Nucleus accumbens (tissue), 56 donors: ENCODE data around the gene TGM3.

ENCODE experiments used
- DNase-seq, 56 donors: peaks; one replicate each; lab custom pipeline; 2025; lab: John Stamatoyannopoulos, UW

The TGM3 gene

GRCh38 chr20:2283706-2284423 lies 11.9 kb upstream of the TGM3 start:
- DNase-seq = no peak

GRCh38 chr20:2285193-2285592 lies 10.6 kb upstream of the TGM3 start:
- no peak for DNase-seq

GRCh38 chr20:2285613-2286012 lies 10.2 kb upstream of the TGM3 start:
- DNase-seq = no peak

GRCh38 chr20:2287504-2287903 lies 8.3 kb upstream of the TGM3 start:
- DNase-seq = no peak

GRCh38 chr20:2289475-2289874 lies 6.3 kb upstream of the TGM3 start:
- no peak for DNase-seq

- DNase-seq = no peak
Observed at GRCh38 chr20:2290486-2290885, 5.3 kb upstream of the TGM3 start.

- no peak for DNase-seq
Observed at GRCh38 chr20:2292416-2293110, 3.2 kb upstream of the TGM3 start.

- DNase-seq = no peak
Observed at GRCh38 chr20:2293486-2293885, 2.3 kb upstream of the TGM3 start.

GRCh38 chr20:2293971-2294370 lies 1.8 kb upstream of the TGM3 start:
- no peak for DNase-seq

GRCh38 chr20:2295286-2295685 lies 515 bp upstream of the TGM3 start:
- DNase-seq = no peak

- DNase-seq = no peak
Observed at GRCh38 chr20:2296524-2297356, 939 bp downstream of the TGM3 start.

GRCh38 chr20:2297357-2297728 lies 1.5 kb downstream of the TGM3 start:
- DNase-seq = no peak

GRCh38 chr20:2298116-2298515 lies 2.3 kb downstream of the TGM3 start:
- no peak for DNase-seq

GRCh38 chr20:2298701-2299100 lies 2.9 kb downstream of the TGM3 start:
- no peak for DNase-seq

GRCh38 chr20:2299301-2299700 lies 3.5 kb downstream of the TGM3 start:
- no peak for DNase-seq

GRCh38 chr20:2300002-2300401 lies 4.2 kb downstream of the TGM3 start:
- DNase-seq = no peak

GRCh38 chr20:2300420-2300819 lies 4.6 kb downstream of the TGM3 start:
- DNase-seq = no peak

- peak in 11 of 56 donors; percentile 6 to 31 (median 13) for DNase-seq
Observed at GRCh38 chr20:2301164-2301622, 5.4 kb downstream of the TGM3 start.

- no peak for DNase-seq
Observed at GRCh38 chr20:2302384-2303060, 6.7 kb downstream of the TGM3 start.

- no peak for DNase-seq
Observed at GRCh38 chr20:2303673-2304072, 7.9 kb downstream of the TGM3 start.

- DNase-seq = no peak
Observed at GRCh38 chr20:2304180-2304579, 8.4 kb downstream of the TGM3 start.
